H54 (cell line): ENCODE data around the gene ACLY.
A peak's percentile ranks its signal among the peaks of the same experiment; 100 is the strongest.

Experiments used
- DNase-seq: peaks from one replicate; pipeline ENCODE4 v3.0.0; 2011; ENCODE audit warnings: low spot score, mixed read lengths; ENCODE audit not compliant: insufficient read length
- FAIRE-seq: peaks from 3 replicates; lab custom pipeline; 2011; peaks lifted over from hg19 to GRCh38; lab: Jason Lieb, UNC
- POLR2A ChIP-seq: IDR thresholded peaks from 2 replicates; pipeline ENCODE4 v1.6.1; 2011; ENCODE audit warnings: low read depth, mild to moderate bottlenecking, low read length

The ACLY gene

DNA sequence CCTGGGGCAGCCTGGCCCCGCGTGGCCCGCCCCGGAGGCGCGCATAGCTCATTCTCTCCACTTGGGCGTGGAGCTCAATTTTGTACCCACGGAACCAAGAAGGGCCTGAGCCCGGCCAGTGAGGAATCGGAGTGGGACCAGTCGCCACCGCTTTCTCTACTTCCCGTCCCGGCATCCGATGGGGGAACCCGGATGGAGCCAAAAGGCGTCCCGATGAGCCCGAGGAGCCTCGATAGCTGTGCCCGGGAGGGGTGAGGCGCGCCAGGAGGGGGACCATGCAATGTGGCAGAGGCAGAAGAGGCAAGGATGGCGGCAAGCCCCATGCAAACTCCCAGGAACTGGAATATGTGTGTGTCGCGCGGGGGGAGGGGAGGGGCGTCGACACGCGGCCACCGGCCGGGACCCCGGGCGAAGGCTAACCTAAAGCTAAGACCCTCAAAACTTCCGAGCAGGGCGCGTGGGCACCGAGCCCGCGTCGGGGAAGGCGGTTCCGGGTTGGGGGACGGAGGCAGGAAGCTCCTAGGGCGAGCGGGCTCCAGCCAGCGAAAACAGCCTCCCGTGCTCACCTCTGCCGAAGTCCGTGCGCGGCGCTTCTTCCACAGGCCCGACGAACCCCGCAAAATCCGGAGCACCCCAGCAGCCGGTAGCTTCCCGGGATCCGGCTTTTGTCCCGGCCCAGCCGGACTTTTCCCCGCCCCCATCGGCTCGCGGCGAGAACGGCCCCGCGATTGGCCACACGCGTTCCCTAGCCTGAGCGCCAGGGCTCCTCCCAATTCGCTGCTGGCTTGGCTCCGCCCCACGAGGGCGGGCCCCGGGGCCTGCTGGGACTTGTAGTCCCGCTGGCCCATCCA is at the start of gene ACLY:
Gene ACLY (minus strand): TSS at position 638 of the 851 bp plus-strand sequence. CDS start 5,078 bp downstream, outside the sequence.
- no peak for FAIRE-seq
- DNase-seq: peak; percentile 96
- TF ChIP-seq POLR2A: peak; percentile 97

DNA sequence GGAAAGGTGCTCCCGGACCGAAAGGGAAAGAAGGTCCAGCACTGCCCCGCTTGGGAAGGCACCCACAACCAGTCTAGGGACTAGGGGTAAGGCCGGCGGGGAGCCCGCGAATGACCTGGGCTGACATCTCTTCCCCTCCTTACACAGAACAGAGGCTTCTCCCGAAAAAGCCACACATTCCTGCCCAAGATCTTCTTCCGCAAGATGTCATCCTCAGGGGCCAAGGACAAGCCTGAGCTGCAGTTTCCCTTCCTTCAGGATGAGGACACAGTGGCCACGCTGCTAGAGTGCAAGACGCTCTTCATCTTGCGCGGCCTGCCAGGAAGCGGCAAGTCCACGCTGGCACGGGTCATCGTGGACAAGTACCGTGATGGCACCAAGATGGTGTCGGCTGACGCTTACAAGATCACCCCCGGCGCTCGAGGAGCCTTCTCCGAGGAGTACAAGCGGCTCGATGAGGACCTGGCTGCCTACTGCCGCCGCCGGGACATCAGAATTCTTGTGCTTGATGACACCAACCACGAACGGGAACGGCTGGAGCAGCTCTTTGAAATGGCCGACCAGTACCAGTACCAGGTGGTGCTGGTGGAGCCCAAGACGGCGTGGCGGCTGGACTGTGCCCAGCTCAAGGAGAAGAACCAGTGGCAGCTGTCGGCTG is 49.3 kb upstream of the ACLY start:
- TF ChIP-seq POLR2A: no peak
- no peak for DNase-seq
- FAIRE-seq: no peak

DNA sequence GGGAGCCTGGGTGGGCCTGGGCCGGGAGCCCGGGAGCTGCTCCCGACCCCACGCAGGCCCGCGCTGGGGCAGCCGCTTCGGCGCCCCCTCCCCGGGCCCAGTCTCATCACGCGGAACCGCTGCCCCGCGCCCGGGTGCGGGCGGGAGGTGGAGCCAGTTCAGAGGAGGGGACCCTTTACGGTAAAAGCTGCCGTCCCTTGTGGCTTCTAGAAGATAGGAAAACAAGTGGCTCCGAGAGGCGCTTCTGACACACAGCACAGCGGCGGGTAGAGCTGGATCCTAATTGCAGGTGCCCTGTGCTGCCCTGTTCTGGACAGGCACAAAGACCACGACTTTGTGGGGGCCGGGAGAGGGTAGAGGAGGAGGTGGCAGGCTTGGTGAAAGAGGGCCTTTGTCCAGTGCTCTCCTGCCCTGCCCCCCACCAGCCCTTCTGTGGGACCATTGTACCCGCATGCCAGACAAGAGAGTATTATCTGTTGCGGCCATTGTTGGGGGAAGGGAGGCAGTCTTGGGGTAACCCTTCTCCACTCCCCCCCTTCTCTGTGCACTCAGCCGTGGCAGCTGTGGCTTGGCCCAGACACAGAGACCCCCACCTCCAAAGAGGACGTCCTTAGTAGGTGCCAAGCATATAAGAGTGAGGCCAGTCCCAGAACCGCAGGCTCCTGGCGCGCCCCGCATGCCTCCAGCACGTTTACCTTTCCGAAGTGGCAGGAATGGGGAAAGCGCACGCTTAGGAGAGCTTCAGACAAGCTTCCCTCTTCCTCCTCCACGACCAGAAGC is 48.6 kb upstream of the ACLY start:
- DNase-seq: no peak
- FAIRE-seq: no peak
- no peak for TF ChIP-seq POLR2A

DNA sequence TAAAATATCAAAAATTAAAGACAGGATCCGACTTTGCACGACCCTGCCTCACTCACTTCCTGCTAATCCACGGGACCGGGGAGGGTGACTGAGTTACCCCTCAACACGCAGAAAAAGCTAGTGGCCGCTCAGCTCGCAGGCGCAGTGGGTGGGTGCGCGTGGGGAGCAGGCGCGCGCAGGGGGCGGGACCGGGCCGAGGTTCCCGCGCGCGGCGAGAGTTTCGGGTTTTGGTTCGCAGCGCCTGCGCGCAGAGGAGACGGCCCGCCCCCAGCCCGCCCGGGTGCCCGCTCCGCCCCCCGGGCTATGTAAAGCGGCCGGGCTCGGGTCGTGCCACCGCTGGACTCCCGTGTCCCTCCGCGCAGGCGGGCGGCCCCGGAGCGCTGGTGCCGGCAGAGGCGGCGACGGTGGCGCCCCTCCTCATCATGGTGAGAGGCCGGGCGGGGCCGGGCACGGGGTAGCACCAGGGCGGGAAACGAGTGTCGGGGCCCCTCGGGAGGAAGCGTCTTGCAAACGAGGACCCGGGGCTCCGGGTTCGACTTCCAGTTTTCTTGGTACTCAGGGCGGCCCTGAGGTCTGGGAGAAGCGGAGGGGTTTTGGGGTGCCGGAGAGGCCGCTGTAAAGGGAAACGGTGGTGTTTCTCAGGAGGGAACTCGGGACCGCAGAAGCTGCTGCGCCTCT is 47.9 kb upstream of the ACLY start, which contains the start of gene CNP:
Gene CNP (plus strand): TSS at position 333 of the 678 bp plus-strand sequence. CDS start 90 bp downstream, at position 423.
- FAIRE-seq (no peak), DNase-seq (peak; percentile 91)
- peak; percentile 93 for TF ChIP-seq POLR2A

DNA sequence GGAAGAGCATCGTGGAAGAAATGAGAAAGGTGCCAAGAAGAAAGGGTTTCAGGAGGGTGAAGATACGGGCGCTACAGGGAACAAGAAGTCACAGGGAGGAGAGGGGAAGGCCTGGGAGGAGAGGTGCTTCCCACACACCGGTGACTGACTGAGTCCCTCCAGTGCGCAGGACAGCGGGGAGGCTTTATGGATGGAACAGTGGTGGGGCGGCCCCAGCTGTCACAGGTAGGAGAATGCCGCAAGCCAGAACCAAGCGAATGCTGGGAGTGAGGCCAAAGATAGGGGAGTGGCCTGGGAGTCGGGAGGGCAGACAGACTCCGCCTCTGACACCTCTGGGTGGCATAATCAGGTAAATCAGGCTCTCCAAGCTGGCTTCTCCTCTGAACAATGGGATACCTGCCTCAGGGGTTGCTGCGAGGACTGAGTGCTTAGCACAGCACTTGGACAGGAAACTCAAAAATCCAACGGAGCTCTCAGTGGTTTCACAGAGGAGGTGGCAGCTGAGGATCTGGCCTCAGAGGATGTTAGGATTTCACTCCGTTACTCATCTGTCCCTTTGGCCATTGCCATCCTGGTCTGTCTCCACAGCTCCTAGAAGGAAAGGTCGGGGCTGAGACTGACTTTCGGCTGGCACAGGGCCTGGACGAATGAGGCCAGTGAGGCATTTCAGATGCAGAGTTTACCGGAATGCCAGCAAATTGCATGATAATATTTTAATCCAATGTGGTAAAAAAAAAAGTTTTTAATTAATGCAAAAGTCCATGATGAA is 47.1 kb upstream of the ACLY start:
- DNase-seq: no peak
- FAIRE-seq: no peak
- TF ChIP-seq POLR2A: no peak

DNA sequence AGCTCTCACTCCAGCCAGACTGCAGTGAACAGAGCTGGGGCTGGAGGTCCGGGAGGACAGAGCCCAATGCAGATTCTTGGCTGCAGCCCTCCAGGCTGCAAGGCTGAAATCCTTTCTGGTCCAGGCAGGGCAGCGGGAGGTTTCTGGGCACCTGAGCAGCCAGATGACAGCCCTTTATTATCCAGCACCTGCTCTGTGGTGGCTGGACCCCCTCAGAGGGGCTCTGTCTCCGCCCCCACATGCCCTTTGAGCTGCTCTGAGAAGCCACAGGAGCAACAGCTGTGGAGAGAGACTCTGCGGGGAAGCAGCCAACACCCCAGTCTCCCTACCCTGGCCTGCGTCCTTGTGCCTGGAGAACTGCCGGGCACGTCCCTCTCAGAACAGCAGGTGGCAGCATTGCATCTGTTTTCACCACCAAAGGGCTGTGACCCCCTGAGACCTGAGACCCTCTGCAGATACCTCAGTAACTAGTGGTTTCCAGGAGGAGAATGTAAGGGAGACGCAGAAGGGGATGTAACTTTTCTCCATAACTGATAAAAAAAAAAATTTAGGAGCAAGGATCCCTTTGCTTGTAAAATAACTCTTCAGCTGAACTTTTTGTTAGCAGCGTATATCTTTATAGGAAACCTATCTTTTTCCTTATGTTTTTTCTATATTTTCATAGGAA is 44.1 kb upstream of the ACLY start:
- TF ChIP-seq POLR2A: no peak
- FAIRE-seq (no peak), DNase-seq (peak; percentile 78)

DNA sequence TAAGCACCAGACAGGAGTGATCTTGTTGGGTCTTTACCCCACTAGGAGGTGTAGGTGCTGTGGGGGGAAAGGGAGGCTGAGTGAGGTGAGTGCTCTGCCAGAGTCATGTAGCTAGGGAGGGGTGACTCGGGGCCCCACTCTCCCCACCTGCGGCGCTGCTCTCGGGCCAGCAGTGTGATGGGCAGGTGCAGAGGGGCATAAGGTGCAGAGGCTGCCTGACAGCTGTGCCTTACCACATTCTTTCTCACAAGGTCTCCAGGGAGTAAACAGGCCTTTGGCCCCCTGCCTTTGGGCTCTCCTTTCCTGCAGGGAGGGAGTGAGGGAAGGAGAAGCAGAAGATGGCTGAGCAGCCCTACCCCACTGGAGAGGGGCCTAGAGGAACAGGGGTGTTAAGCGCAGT is 43.4 kb upstream of the ACLY start:
- DNase-seq (no peak), FAIRE-seq (no peak)
- TF ChIP-seq POLR2A: no peak

DNA sequence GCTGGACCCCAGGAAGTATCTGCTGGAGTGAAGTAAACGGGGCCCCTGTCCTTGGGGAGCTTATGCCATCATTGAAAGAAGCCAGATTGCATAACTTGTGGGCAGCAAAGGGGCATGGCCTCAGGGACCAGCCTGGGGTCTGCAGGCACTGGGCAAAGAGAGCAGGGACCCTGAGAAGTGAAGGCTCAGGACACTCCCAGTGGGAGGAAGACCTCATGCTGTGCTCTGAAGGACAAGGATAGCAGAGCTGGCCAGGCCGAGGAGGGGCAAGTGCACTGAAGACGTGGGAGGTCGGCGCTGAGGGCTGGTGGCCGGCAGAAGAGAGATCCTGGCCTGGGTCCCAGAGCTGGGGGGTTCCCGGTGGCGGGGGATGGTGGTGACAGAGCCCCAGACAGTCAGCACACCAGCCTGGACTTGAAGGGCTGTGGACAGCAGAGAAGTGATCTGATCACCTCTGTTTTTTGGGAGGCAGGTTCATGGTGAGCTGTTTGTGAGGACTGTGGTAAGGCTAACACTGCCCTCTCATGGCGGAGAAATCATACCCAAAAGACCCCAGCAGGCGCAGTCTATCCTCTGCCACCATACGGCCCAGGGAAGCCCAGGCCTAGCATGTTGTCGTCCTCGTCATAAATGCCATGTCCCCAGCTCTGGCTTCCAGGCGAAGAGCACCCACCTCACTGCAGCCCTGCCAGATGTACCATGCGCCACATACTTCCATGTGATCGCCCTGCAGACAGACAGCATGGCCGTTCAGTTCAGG is 40.8 kb upstream of the ACLY start:
- no peak for DNase-seq
- TF ChIP-seq POLR2A: no peak
- FAIRE-seq: no peak

DNA sequence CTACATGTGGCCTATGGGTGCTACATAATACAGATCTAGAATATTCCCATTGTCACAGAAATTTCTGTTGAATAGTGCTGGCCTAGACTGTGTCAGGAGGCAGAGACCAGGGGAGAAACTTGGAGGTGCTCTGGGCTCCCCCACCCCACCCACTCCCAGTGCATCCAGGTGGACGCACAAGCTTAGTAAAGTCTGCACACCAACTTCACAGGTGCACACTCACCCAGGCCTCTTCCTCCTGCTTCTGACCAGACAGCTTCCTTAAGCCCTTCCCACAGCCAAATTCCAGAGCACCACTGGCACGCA is 40.2 kb upstream of the ACLY start:
- DNase-seq (no peak), FAIRE-seq (no peak)
- no peak for TF ChIP-seq POLR2A

DNA sequence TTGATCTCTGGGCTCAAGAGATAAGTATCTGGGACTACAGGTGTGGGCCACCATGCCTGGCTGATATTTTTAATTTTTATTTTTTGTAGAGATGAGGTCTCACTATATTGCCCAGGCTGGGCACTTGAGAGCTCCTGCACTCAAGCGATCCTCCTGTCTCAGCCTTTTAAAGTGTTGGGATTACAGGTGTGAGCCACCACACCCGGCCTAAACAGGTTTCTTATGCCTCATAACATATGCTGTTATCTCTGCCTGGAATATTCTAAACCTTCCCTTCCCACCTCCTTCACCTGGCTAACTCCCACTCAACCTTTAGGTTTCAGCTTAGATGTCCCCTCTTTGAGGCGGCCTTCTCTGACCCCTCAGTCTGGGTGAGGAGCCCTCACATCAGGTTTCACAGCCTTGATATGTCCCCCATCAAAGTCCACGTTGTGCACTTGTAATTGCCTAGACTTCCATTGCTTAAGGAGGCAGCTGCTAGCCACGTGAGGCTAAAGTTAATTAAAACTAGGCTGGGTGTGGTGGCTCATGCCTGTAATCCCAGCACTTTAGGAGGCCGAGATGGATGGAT is 39.2 kb upstream of the ACLY start:
- FAIRE-seq (no peak), DNase-seq (no peak)
- TF ChIP-seq POLR2A: no peak

DNA sequence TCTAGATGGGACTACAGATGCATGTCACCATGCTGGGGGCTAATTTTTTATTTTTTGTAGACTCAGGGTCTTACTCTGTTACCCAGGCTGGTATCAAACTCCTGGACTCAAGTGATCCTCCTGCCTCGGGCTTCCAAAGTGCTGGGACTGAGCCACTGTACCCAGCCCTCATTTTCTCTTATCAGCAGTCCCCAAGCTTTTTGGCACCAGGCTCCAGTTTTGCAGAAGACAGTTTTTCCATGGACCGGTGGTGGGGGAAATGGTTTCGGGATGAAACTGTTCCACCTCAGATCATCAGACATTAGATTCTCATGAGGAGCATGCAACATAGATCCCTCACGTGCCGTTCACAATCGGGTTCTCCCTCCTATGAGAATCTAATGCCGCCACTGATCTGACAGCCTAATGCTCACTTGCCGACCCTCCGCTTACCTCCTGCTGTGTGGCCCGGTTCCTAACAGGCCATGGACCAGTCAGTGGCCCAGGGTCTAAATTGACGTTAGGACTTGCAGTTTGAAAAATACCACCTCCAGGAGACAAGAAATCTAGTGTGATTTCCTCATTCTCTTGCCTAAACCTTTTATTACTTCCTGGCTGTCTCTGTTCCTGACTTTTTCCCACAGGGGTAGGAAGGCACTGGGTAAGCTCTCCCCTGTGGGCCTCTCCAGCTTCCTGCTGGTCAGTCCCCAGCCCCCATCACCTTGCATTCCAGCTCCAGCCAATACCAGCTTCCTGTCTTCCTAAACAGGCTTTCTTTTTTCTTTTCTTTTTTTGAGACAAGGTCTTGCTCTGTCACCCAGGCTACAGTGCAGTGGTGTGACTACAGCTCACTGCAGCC is 38.5 kb upstream of the ACLY start:
- FAIRE-seq (no peak), DNase-seq (no peak)
- TF ChIP-seq POLR2A: no peak
